Measurements from ENCODE around the gene STAC2.

GRCh38 chr17:39171933-39172332 lies 53.8 kb downstream of the STAC2 start:
- TF ChIP-seq EZH2 (IDR thresholded peaks at IDR 0.05; ENCODE audit: insufficient read depth, poor library complexity, severe bottlenecking) (no peak), EZH2phosphoT487 (IDR thresholded peaks at IDR 0.05; ENCODE audit: insufficient read depth, low read depth) (no peak)

Data from GM23248 (cell line).